Activated gamma-delta T cell (primary cell): ENCODE results near the gene ADAMTS5.

Source experiments
- DNase-seq: peaks from one replicate; lab custom pipeline; 2025; lab: John Stamatoyannopoulos, UW
- total RNA-seq, 2 donors: gene quantifications; one replicate each; lab custom pipeline; 2026; lab: John Stamatoyannopoulos, UW

ADAMTS5 gene
- total RNA-seq = 0 to 0.04 reads per million in 2 donors

DNA sequence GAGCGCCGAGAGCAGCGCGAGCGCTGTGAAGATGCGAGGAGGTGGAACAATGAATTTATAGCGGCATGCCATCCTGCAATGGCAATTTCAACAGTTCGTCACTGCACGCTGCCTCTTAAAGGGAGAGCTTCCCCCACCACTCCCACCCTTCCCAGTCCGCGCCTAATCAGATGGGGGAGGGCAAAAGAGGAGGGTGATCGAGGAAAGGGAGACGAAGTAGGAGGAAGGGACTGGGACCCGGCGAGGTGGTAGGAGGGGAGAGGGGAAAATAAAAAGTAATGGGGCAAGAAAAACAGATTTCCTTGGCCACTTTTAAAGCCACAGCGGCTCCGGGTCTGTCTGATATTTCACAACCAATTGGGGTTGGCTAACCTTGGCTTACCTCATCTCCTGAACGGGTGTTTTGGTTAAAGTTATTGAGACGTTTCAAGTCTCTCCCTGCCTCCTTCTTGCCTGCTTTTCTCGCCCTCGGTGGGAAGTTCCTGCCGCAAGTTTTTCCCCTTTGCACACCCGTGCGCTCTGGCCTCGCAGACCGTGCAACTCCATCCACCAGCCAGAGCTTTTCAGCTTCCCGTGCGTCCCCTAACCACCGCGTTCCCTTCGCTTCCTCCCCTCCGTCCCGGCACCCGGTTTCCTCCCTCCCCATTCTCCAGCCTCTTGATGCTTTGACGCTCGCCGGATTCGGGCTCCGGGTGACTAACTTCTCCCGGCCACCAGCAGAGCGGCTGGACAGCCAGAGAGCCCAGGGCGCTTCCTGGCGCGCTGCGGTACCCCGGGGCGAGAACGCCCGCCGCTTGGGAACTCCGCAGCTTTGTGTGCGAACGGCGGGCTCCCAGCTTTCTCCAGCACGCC, at the start of gene ADAMTS5:
Gene ADAMTS5, minus strand, starts transcription at position 27 of the 852 bp plus-strand sequence. CDS start 697 bp downstream, outside the sequence.
- DNase-seq = no peak

DNA sequence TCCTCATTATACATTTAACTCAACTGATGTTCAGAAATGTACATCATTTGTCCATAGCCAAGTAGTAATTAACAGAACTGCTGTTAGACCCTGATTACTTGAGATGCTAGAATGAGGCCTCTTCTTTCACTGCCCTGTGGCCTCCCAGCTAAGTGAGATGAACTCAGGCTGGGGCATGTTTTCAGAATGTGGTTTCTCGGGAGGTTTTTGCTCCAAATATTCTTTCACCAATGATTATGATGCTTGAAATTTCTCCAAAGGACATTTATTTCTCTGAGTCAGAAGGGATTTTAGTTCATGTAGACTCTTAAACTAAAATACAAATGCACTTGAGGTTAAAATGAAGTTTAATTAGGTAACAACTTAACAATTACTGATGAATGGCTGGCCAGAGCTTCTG, 34.6 kb upstream of the ADAMTS5 start:
- DNase-seq = no peak

DNA sequence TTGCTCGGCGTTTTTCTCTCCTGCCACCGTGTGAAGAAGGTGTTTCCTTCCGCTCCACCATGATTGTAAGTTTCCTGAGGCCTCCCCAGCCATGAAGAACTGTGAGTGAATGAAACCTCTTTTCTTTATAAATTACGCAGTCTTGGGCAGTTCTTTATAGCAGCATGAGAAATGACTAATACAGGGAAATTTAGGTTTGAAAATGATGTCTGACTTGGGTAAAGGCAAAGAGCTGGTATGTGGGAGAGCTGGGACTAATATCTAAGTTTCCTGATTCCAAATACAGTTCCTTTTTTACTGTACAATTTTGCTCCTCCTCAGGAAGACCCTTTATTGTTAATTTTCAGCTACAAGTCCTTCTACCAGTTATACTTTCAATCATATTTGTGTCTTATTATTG, 16.7 kb upstream of the ADAMTS5 start:
- no peak for DNase-seq

DNA sequence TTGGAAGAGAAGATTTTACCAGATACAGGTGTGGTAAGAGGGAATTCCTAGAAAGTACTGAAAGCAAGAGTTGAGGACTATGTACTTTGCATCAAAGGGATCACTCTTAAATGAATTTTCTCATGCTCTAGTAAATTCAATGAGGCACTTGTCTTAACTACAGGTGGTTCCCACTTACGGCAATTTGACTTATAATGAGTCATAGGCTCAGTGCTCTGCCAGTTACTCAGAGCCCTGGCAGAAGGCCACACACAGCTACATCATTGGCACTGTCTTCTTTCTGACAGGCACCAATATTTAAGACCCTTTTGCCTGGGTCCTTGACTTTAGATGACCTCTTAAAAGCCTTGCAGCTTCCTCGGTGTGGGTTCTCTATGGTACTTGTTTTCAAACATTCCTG, 15.9 kb upstream of the ADAMTS5 start:
- DNase-seq = no peak

DNA sequence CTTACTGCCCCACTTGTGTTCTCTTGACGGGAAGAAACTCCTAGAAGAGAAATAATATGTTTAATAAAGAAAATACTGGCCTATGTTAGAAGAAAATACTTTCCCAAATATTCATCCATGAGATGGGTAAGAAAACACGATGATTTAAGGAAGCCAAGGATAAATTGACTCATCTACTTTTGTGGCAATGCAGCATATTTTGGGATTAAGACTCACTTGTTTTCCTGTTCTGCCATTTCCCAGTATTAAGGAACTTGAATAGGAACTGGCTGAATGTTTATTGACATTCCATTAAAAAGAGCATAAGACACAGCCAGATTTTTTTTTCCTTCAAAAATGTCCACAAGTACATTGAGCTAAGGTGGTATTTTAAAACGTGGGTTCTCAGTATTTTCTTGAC, 10.9 kb upstream of the ADAMTS5 start:
- no peak for DNase-seq

DNA sequence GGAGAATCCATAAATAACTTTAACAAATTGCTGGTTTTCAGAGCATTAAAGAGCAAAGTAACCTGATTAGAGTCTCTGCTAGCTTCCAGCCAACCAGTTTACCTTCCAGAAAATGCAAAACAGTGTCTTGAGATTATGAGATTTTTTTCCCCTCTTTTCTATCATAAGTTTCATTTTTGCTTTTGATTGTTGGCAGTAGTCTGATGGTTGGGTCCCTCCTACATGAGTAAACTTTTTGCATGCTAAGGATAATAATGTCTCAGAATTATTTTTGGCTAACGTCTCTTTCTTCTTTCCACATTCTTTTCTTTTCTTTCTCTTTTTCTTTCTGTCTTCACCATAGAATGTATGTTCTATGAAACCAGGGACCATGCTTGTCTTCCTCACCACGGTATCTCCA, 6.3 kb upstream of the ADAMTS5 start:
- DNase-seq = no peak

DNA sequence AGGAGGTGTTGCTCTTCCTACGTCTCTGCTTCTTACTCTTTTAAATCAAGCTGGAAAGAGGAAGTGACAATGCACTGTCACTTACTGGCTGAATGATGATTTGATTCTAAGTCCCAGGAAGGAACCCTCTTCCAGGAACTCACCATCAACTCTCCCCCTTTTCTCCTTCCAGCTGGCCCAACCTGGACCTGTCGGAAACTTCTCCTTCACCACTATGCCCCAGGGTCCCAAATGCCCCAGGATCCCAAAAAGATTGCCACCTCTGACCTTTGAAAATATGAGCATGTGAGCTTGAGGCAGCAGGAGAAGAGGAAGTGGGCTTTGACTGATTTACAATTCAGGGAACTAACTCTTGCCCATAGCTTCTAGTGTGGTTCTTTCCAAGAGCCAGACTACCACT, 5.3 kb upstream of the ADAMTS5 start:
- DNase-seq = no peak

DNA sequence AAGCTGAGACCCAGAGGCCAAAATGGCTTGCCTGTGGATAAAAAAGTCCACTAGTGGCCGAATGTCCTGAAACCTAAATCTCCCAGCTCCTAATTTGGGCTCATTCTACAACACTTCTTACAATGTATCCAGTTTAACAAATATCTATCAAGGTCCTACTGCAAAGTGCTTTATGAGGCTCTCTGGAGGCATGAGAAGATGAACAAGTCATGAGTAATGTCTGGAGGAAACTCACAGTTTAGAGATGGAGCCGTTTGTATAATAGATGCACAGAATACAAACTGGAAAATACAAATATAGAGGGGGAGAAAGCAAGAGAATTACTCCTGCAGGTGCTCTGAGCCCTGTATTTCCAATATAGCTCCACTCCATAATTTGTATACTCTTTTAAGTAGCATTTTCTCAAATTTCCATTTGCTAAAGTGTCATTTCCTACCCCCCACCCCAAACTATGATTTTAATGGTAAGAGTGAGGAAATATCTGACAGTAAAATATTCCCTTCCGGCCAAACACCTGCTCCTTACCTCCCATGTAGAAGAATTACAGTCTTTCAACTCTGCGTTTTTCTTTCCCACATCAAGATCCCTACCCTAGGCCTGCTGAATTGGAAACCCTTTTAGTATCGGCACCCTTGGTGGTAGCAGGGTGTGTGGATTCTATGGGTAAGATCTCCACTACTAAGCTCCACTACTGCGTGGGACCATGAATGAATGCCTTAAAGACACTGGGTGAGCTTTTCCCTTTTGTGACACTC, 3.3 kb upstream of the ADAMTS5 start:
- no peak for DNase-seq

DNA sequence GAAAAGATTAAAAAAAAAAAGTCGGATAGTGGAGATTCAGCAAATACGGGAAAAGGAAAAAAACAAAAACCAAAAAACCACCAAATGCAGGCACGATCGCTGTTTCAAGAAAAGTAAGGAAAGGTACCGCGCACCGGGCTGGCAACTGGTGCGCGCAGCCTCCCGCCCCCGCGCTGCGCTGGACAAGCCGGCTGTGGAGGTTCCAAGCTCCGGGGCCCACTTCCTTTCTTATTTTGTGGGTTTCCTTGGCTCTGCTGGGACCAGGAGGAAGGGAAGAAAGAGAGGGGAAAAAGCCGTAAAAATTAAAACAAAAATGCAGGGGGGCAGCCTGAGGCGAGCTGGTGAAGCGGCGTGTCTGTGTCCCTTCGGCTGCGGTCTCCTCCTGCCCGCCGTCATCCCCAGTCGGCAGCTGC, 233 bp downstream of the ADAMTS5 start:
- DNase-seq = no peak

DNA sequence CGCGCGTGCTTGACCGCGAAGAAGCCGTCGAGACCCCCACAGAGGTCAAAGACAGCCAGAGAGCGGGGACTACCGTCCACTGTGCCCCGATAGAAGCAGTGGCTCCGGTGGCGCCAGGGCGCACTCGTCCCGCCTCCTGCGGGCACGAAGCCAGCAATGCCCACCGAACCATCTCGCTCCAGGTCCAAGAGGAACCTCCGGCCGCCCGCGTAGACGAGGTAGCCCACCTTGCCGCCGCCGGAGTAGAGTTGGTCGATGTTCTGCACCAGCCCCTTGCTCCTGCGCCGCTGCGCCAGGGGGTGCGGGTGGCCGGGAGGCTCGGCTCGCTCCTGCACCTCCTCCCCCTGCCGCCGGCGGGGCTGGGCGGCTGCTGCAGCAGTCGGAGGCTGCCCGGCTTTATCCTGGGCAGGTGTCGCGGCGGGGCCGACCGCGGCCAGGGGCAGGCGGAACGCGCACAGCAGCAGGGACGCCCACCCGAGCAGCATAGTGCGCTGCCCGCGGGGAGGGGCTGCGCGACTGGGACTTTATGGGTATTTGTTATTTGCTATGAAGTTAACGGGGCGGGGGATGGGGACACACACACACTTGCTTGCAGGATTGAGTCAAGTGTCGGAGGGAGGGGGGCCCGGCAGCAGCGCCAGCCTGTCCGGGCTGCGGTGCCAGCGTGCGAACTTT, 844 bp downstream of the ADAMTS5 start:
- DNase-seq = no peak

DNA sequence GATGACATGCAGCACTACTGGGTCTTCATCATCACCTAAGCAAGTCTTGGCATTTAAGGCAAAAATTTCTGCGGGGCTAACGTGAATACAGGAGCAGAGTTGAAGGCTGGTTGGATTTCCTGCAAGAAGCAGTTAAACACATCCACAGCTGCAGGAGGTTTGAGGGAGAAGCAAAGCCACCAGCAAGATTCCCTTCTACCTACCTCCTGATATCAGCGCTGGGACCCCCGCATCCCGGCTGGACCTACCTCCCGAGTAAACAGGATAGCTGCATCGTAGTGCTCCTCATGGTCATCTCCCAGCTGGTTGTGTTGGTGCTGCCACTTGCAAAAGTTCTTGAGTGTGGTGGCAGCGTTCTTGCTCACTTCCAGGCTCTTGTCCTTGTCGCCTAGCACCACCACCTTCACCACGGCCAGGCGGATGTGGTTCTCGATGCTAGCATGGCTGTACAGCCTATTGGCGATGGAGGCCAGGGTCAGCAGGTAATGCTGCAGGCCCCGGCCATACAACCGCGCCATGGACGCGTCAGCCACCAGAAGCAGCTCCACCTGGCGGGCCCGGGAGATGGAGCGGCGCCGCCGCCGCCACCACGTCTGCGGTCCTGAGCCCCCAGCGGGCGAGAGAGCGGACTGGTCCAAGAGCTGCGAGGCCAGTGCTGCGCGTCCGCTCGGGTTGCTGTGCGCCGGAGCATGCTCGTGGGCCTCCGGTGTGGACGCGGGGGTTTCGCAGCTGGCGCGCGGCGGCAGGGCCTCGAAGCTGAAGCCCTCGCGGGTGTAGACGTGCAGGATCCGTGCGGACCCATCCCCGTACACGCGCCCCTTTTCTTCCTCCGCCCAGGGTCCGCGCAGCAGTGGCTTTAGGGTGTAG, 1.6 kb downstream of the ADAMTS5 start:
- DNase-seq = no peak

DNA sequence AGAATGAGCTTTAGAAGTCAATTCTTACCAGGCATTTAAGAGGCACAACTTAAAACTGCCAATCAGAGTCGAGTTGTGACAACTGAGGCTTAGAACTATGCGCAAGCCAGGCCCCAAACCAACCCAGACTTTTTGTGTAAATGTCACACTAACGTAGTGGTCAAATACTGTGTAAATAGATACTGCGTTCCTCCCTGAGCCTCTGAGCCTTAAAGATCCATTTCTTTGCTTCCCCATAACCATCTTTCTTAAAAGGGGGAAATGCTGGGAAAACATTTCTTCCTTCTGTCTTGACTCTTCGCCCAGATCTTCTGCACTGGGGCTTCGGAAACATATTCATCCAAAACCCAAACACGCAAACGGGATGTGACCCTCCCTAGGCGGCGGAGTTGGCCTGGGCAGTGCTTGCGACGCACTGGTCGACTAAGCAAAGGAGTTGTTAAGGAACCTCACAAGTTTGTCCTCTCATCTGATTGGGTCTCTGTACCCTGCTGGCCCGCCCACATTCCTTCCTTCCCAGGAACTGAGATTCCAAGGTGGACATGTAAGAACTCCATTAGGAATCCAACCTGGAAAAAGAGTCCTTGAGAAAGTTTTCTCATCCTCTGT, 2.6 kb downstream of the ADAMTS5 start:
- DNase-seq = no peak

DNA sequence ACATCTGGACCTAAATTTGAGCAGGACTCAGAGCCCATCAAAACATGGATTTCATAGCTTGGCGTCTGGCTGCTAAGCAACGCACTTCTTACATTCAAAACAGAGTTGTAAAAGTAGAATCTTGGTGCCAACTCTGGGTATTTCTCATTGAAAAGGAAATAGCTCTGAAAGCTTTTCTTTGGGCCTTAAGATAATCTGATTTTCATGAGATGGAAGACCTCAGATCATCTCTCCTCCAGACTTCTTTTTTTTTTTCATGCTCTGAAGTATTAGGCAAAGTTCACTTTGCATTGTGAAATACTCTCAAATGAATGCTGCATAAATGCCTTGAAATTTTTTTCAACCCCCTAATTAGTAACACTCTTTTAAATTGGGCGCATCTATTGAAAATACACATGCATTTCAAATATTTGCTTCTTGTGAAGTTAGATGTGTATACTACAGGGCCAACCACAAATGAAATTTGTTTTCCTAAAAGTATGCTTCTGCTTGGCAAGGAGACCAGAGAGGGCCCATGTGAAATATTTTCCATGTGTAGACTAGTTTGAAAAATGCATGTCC, 4.2 kb downstream of the ADAMTS5 start:
- no peak for DNase-seq

DNA sequence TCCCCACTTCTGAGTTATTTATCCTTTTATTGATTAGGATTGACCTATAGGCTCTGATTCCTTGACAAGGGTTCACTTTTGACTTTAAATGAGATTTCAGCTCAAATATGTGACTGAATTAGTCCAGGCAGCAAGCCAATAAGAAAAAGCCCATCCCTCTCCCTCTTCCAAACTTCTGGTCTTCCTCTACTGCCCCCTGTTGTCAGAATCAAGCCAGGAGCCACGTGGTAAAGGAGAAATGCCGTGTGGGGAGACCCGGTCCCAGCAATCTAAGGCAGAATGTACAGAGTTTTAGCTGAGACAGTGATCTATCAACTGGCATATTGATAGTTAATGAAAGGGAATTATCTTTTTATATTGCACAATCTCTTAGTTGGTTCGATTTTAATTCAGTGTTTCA, 5.2 kb downstream of the ADAMTS5 start:
- DNase-seq = no peak

DNA sequence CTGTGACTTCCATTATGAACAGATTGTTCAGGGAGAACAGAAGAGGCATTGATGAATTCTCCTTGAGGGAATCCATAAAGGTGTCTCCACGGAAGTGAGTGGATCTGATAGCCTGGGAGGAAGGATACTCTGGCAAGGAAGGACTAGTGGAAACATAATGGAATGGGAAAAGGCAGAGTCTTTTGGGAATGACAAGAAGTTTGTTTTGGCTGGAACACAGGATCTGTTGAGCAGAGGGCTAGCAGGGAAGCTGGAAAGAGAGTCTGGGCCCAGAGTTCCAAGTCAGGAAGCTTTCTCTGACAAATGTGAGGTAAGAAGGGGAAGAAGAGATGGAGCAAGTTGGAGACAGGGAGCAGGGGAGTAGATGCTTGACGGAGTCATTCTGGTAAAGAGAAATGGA, 8.1 kb downstream of the ADAMTS5 start:
- DNase-seq = no peak

DNA sequence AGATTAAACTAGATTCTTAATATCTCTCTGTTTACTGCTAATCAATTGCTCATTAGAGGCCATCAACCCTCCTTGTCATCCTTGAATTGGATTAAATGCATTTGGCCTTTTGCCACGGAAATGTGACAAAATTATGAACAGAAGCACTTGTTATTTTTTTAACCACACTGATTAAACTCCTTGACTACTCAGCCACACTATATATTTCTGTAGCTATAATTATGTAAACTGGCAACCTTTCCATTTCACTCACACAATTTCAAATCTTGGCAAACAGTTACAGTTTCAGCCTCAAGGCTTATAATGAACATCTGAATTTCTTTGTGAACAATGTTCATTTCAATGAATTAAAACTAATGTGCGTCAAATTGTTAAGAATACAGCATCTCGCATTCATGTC, 10.1 kb downstream of the ADAMTS5 start:
- DNase-seq = no peak

DNA sequence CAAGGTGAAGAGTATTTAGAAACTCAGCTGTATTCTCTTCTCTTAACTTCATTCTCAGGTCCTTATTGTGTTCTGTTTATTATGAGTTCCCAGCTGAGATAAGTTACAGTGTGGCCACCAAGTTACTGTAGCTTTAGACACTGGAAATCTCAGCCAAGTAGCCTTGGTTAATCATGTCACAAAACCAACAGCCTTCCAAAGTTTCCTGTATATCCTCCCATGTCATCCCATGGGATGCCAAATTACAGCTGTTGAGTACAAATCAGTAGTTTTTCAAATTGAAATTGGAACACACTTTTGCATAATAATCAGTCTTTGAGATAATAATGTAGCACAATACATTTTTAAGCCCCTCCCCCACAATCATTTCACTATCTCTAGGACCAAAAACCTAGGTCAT, 10.7 kb downstream of the ADAMTS5 start:
- DNase-seq = no peak

DNA sequence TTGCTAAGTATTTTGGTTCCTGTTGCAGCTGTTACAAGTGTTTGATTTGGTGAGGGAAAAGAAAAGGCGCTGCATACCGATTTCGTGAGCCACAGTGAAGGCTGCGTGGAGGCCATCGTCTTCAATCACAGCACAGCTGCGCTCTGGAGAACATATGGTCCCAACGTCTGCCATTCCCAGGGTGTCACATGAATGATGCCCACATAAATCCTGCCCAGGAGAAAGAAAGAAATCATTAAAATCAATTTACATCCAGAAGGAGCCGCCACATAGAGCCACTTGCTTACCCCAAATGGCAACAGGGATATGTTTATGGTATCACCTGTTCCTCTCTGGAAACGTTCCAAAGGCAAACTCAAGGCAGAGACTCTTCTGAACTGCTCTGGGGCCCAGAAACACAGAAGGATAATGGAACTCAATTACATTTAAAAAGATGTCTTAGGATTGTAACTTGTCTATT, 12.2 kb downstream of the ADAMTS5 start:
- DNase-seq = no peak

DNA sequence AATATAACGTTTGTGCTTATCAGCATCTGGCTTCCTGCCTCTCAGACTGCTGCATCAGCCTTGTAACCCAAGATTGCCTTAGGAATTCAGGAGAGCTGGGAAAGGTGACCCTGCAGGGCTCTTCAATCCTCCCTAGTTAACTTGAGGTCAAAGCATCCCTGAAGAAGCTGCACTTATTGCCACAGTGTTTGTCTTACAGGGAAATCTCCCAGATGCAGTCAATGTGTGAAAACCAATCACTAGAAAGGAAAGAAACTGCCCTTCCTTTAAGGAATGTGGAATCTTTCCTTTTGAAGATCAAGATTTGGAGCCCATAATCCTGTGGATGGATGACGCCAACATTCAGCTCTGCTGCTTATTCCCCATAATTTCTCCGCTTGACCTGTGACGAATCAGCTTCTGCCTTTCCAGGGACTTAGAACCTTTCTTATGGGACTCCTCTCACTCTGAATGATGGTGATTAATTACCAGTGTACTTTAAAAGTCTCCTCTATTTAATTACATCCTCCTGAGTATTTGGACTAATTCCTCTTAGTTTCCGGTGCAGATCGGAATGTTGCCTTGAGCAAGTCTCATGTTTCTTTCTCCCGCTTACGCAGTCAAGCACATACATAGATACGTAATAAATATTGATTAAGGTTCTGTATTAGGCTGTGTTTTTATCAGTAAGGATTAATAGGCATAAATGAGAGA, 14.4 kb downstream of the ADAMTS5 start:
- no peak for DNase-seq

DNA sequence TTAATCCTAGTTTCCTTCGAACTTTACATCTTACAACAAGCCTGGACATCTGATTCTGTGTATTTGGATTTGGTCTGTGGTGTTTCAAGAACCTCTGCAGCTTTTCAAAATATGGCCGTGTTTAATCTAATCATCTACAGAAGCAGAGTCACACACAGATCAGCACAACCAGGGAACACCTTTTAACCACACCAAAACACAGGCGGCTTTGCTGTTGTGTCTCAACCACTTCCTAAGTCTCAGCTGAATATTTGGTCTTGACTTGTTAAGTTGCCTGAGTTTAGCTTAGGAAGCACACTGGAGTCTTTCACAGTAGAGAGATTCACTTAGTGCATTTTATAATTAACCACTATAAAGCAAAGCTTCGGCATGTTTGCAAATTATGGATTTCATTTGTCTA, 17.1 kb downstream of the ADAMTS5 start:
- no peak for DNase-seq
